ENCODE results near the gene VPS18.

GRCh38 chr15:40930430-40931299 lies 36.4 kb downstream of the VPS18 start:
- TF ChIP-seq GATA2 (IDR thresholded peaks at IDR 0.05; ENCODE audit: low read depth, low read length) (no peak), GATA3 (IDR thresholded peaks at IDR 0.05; ENCODE audit: low read depth, low read length) (no peak)

All from SH-SY5Y (cell line).